ENCODE results near the gene HK3. TPM values are rescaled to one million over a fixed set of nuclear protein-coding genes. Genes with fewer than 3 reads are reported as not detected.
A peak's percentile ranks its signal among the peaks of the same experiment; 100 is the strongest.

Gene HK3
- total RNA-seq, 1 experiment from 2014 or later, result 0.17 TPM

DNA sequence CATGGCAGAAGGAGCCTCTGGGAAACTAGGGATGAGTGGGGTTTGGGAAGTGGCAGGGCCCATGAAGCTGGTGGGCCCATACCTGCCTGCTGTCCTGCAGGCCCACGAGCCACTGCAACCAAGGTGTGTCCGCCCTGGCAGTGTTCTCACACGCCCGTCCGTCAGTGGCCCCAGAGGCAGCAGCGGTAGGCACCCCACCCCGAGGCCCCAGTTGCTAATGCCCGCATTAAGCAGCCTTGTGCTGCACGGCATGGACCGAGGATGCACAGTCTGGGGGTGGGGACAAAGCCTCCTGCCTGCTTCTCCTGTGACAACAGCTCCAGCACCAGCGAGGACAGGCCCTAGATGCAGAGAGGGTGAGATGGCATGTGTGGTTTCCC is 41.3 kb downstream of the HK3 start:
- peak overlapping the region; percentile 44; the same call in 1 of the 2 replicates for H3K27ac Mint-ChIP-seq
- no peaks in the 10 kb centered on the region for H3K9me3 Mint-ChIP-seq
- no peak for ATAC-seq
- TF ChIP-seq, protein P1, sequence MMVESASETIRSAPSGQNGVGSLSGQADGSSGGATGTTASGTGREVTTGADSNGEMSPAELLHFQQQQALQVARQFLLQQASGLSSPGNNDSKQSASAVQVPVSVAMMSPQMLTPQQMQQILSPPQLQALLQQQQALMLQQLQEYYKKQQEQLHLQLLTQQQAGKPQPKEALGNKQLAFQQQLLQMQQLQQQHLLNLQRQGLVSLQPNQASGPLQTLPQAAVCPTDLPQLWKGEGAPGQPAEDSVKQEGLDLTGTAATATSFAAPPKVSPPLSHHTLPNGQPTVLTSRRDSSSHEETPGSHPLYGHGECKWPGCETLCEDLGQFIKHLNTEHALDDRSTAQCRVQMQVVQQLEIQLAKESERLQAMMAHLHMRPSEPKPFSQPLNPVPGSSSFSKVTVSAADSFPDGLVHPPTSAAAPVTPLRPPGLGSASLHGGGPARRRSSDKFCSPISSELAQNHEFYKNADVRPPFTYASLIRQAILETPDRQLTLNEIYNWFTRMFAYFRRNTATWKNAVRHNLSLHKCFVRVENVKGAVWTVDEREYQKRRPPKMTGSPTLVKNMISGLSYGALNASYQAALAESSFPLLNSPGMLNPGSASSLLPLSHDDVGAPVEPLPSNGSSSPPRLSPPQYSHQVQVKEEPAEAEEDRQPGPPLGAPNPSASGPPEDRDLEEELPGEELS (CRISPR knock-in tag; IDR thresholded peaks at IDR 0.05), result no peak
- TF ChIP-seq CBFB (CRISPR knock-in tag; IDR thresholded peaks at IDR 0.05; ENCODE audit: low read depth), result no peak
- ChIA-PET CTCF (interaction anchor here (1.3 to 2.0 kb wide), 2 partner anchors 12 to 197 kb away, joined by 4 to 9 read pairs; no protein-coding TSS in a partner anchor), POLR2A (no interaction called here)
- H3K36me3 Mint-ChIP-seq, result no peaks in the 10 kb centered on the region
- no peak overlapping the region for H3K4me3 Mint-ChIP-seq
- H3K27me3 Mint-ChIP-seq (ENCODE audit: low read depth), result no peaks in the 10 kb centered on the region
- H3K4me1 Mint-ChIP-seq, result peaks cover 4% of the 10 kb centered on the region
- no peak for DNase-seq (ENCODE audit: low spot score)

DNA sequence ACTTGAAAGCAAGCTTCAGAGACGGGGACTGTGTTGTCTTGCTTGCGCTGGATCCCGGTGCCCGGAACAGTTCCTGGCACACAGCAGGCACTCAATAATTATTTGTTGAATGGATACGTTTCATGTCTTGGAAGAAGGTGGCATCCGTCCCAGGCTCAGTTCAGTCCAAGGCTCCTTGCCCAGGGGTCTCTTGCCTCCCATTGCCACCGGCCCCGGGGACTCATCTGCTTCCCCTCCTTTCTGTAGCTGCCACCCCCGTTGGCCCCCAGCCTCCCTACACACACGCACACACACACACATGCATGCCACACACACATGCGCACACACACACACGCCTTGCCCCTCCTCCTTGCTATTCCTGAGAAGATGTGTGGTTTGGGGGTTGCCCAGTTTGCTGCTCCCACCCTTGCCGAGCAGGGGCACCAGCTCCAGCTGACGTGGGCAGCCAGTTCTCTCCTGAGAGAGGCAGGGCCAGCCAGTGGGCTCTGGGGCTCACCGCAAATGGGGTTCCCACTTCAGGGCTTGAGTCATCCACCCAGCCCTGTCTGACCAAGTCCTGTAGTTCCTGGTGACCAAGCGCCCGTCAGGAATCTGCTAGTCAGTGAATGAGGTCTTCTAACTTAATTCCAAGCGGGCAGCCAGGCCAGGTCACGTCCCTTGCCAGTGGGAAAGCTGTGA is 41.8 kb downstream of the HK3 start:
- ChIA-PET CTCF (interaction anchor here (1.3 to 2.0 kb wide), 2 partner anchors 13 to 197 kb away, joined by 4 to 9 read pairs; no protein-coding TSS in a partner anchor), POLR2A (no interaction called here)
- no peaks in the 10 kb centered on the region for H3K36me3 Mint-ChIP-seq
- TF ChIP-seq SP1 (CRISPR knock-in tag; conservative IDR thresholded peaks at IDR 0.05) (no peak), HMGA2 (CRISPR knock-in tag; IDR thresholded peaks at IDR 0.05) (no peak), OVOL2 (CRISPR knock-in tag; IDR thresholded peaks at IDR 0.05; ENCODE audit: borderline replicate concordance) (no peak), NFE2L1 (CRISPR knock-in tag; IDR thresholded peaks at IDR 0.05) (no peak), CREB1 (CRISPR knock-in tag; IDR thresholded peaks at IDR 0.05) (no peak), ZNF416 (CRISPR knock-in tag; IDR thresholded peaks at IDR 0.05) (no peak), ZNF396 (CRISPR knock-in tag; IDR thresholded peaks at IDR 0.05; ENCODE audit: borderline replicate concordance) (no peak), CREM (CRISPR knock-in tag; IDR thresholded peaks at IDR 0.05) (no peak), MYBL2 (CRISPR knock-in tag; IDR thresholded peaks at IDR 0.05) (no peak)
- TF ChIP-seq, protein P2, sequence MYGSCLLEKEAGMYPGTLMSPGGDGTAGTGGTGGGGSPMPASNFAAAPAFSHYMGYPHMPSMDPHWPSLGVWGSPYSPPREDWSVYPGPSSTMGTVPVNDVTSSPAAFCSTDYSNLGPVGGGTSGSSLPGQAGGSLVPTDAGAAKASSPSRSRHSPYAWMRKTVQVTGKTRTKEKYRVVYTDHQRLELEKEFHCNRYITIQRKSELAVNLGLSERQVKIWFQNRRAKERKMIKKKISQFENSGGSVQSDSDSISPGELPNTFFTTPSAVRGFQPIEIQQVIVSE (CRISPR knock-in tag; IDR thresholded peaks at IDR 0.05; ENCODE audit: borderline replicate concordance), result no peak
- TF ChIP-seq, protein P3, sequence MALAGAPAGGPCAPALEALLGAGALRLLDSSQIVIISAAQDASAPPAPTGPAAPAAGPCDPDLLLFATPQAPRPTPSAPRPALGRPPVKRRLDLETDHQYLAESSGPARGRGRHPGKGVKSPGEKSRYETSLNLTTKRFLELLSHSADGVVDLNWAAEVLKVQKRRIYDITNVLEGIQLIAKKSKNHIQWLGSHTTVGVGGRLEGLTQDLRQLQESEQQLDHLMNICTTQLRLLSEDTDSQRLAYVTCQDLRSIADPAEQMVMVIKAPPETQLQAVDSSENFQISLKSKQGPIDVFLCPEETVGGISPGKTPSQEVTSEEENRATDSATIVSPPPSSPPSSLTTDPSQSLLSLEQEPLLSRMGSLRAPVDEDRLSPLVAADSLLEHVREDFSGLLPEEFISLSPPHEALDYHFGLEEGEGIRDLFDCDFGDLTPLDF (CRISPR knock-in tag; IDR thresholded peaks at IDR 0.05), result no peak
- TF ChIP-seq, protein P4, sequence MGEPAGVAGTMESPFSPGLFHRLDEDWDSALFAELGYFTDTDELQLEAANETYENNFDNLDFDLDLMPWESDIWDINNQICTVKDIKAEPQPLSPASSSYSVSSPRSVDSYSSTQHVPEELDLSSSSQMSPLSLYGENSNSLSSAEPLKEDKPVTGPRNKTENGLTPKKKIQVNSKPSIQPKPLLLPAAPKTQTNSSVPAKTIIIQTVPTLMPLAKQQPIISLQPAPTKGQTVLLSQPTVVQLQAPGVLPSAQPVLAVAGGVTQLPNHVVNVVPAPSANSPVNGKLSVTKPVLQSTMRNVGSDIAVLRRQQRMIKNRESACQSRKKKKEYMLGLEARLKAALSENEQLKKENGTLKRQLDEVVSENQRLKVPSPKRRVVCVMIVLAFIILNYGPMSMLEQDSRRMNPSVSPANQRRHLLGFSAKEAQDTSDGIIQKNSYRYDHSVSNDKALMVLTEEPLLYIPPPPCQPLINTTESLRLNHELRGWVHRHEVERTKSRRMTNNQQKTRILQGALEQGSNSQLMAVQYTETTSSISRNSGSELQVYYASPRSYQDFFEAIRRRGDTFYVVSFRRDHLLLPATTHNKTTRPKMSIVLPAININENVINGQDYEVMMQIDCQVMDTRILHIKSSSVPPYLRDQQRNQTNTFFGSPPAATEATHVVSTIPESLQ (CRISPR knock-in tag; IDR thresholded peaks at IDR 0.05), result no peak
- H3K9me3 Mint-ChIP-seq, result no peaks in the 10 kb centered on the region
- DNase-seq (ENCODE audit: low spot score) (no peak), ATAC-seq (no peak)
- H3K27me3 Mint-ChIP-seq (ENCODE audit: low read depth), result no peaks in the 10 kb centered on the region
- no peak overlapping the region; the same call in 1 of the 2 replicates for H3K27ac Mint-ChIP-seq
- no peak overlapping the region for H3K4me3 Mint-ChIP-seq
- peaks cover under 1% of the 10 kb centered on the region for H3K4me1 Mint-ChIP-seq

DNA sequence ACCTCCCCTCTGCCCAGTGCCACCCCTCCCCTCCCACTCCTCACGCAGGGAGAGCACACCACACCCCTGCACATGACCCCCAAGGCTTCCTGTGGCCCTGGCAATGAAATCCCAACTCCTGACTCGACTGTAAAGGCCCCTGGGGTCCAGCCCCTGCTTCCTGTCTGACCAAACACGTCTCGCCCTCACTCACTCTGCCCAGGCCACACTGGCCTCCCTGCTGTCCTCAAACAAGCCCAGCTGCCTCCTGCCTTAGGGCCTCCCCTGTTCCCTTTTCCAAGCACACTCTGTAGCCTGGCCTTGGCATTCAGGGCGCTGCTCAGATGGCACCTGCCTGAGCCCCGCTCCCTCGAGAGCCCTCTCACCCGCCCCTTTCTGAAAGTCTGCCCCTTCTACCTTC is 42.4 kb downstream of the HK3 start:
- no peak overlapping the region for H3K27ac Mint-ChIP-seq
- ATAC-seq (no peak), DNase-seq (ENCODE audit: low spot score) (no peak)
- no peak overlapping the region for H3K4me3 Mint-ChIP-seq
- no peaks in the 10 kb centered on the region for H3K4me1 Mint-ChIP-seq
- H3K36me3 Mint-ChIP-seq, result no peaks in the 10 kb centered on the region
- H3K9me3 Mint-ChIP-seq, result no peaks in the 10 kb centered on the region
- H3K27me3 Mint-ChIP-seq (ENCODE audit: low read depth), result no peaks in the 10 kb centered on the region
- ChIA-PET POLR2A (no interaction called here), CTCF (interaction anchor here (2.0 kb wide), 1 partner anchor 196 kb away, joined by 9 read pairs; no protein-coding TSS in a partner anchor)
- TF ChIP-seq, protein P5, sequence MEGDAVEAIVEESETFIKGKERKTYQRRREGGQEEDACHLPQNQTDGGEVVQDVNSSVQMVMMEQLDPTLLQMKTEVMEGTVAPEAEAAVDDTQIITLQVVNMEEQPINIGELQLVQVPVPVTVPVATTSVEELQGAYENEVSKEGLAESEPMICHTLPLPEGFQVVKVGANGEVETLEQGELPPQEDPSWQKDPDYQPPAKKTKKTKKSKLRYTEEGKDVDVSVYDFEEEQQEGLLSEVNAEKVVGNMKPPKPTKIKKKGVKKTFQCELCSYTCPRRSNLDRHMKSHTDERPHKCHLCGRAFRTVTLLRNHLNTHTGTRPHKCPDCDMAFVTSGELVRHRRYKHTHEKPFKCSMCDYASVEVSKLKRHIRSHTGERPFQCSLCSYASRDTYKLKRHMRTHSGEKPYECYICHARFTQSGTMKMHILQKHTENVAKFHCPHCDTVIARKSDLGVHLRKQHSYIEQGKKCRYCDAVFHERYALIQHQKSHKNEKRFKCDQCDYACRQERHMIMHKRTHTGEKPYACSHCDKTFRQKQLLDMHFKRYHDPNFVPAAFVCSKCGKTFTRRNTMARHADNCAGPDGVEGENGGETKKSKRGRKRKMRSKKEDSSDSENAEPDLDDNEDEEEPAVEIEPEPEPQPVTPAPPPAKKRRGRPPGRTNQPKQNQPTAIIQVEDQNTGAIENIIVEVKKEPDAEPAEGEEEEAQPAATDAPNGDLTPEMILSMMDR (IDR thresholded peaks at IDR 0.05), result no peak
- TF ChIP-seq, protein P6, sequence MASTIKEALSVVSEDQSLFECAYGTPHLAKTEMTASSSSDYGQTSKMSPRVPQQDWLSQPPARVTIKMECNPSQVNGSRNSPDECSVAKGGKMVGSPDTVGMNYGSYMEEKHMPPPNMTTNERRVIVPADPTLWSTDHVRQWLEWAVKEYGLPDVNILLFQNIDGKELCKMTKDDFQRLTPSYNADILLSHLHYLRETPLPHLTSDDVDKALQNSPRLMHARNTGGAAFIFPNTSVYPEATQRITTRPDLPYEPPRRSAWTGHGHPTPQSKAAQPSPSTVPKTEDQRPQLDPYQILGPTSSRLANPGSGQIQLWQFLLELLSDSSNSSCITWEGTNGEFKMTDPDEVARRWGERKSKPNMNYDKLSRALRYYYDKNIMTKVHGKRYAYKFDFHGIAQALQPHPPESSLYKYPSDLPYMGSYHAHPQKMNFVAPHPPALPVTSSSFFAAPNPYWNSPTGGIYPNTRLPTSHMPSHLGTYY (CRISPR knock-in tag; IDR thresholded peaks at IDR 0.05), result no peak
- TF ChIP-seq NR1H2 (CRISPR knock-in tag; IDR thresholded peaks at IDR 0.05) (no peak), GTF2I (CRISPR knock-in tag; conservative IDR thresholded peaks at IDR 0.05) (no peak), OVOL2 (CRISPR knock-in tag; IDR thresholded peaks at IDR 0.05; ENCODE audit: borderline replicate concordance) (no peak), TEAD1 (CRISPR knock-in tag; IDR thresholded peaks at IDR 0.05) (no peak), ZNF232 (CRISPR knock-in tag; IDR thresholded peaks at IDR 0.05) (no peak)
- TF ChIP-seq, protein P7, sequence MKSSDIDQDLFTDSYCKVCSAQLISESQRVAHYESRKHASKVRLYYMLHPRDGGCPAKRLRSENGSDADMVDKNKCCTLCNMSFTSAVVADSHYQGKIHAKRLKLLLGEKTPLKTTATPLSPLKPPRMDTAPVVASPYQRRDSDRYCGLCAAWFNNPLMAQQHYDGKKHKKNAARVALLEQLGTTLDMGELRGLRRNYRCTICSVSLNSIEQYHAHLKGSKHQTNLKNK (CRISPR knock-in tag; IDR thresholded peaks at IDR 0.05), result no peak
- TF ChIP-seq, protein P4 (CRISPR knock-in tag; IDR thresholded peaks at IDR 0.05), result no peak

Measured in WTC11 (cell line).